OCI-LY7 (cell line): ENCODE measurements around the gene IQGAP2.

Source experiments
- CTCF ChIP-seq: fragments of 200-600 bp; sonication (generic); conservative IDR thresholded peaks from 2 replicates; pipeline ENCODE4 v1.5.1; 2014; ENCODE audit warnings: mild to moderate bottlenecking, antibody characterized with exemption, low read length, moderate library complexity, mixed read lengths
- EZH2phosphoT487 ChIP-seq: fragments of 200-600 bp; sonication (generic); IDR thresholded peaks from 2 replicates; pipeline ENCODE4 v1.6.1; 2018; ENCODE audit warnings: low read depth, borderline replicate concordance, mild to moderate bottlenecking, mixed run types, antibody characterized with exemption, low read length, moderate library complexity, mixed read lengths

- TF ChIP-seq CTCF (no peak), EZH2phosphoT487 (no peak)
Measured at GRCh38 chr5:76385540-76385939, 17.5 kb upstream of the IQGAP2 start.
